ENCODE data around the gene KRTAP20-3. TPM values are rescaled to one million over a fixed set of nuclear protein-coding genes. Genes with fewer than 3 reads are reported as not detected.

Gene KRTAP20-3
- not detected for total RNA-seq

GRCh38 chr21:30642564-30642963 lies at the start of gene KRTAP20-3:
Gene KRTAP20-3 (plus strand): TSS chr21:30642864.
- Histone ChIP-seq H3K9me3 (no peaks in the 10 kb centered on the region), H3K36me3 (no peaks in the 10 kb centered on the region), H3K4me1 (no peaks in the 10 kb centered on the region), H3K27me3 (no peaks in the 10 kb centered on the region), H3K4me3 (no peak within 1 kb of the TSS), H3K27ac (no peak within 1 kb of the TSS)
- TF ChIP-seq EP300 (IDR thresholded peaks at IDR 0.05), result no peak
- TF ChIP-seq, protein P1, sequence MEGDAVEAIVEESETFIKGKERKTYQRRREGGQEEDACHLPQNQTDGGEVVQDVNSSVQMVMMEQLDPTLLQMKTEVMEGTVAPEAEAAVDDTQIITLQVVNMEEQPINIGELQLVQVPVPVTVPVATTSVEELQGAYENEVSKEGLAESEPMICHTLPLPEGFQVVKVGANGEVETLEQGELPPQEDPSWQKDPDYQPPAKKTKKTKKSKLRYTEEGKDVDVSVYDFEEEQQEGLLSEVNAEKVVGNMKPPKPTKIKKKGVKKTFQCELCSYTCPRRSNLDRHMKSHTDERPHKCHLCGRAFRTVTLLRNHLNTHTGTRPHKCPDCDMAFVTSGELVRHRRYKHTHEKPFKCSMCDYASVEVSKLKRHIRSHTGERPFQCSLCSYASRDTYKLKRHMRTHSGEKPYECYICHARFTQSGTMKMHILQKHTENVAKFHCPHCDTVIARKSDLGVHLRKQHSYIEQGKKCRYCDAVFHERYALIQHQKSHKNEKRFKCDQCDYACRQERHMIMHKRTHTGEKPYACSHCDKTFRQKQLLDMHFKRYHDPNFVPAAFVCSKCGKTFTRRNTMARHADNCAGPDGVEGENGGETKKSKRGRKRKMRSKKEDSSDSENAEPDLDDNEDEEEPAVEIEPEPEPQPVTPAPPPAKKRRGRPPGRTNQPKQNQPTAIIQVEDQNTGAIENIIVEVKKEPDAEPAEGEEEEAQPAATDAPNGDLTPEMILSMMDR (IDR thresholded peaks at IDR 0.05), result no peak
- TF ChIP-seq POLR2A (IDR thresholded peaks at IDR 0.05), result no peak
- TF ChIP-seq POLR2AphosphoS5 (IDR thresholded peaks at IDR 0.05), result no peak
- 67 to 68% methylated on average over 1 to 2 of the region's 2 CpGs for WGBS, 2 donors (ENCODE audit: low coverage in 1 of 2)
- no peak for ATAC-seq

- no peak for ATAC-seq
- Histone ChIP-seq H3K9me3 (no peaks in the 10 kb centered on the region), H3K4me3 (no peak within 1 kb of the TSS), H3K4me1 (no peaks in the 10 kb centered on the region), H3K27me3 (no peaks in the 10 kb centered on the region), H3K27ac (no peak within 1 kb of the TSS), H3K36me3 (no peaks in the 10 kb centered on the region)
- TF ChIP-seq, protein P1 (IDR thresholded peaks at IDR 0.05), result no peak
- TF ChIP-seq EP300 (IDR thresholded peaks at IDR 0.05) (no peak), POLR2AphosphoS5 (IDR thresholded peaks at IDR 0.05) (no peak), POLR2A (IDR thresholded peaks at IDR 0.05) (no peak)
- WGBS, 2 donors (ENCODE audit: low coverage in 1 of 2), result 100% methylated on average over 5 of the region's 6 CpGs; no CpG with 5 or more reads in 1 of the 2 donors
These were observed 43.9 kb upstream of the KRTAP20-3 start, which contains the start of gene KRTAP6-2 for GRCh38 chr21:30598802-30599201. Gene KRTAP6-2 (minus strand): TSS chr21:30598902. CDS start chr21:30598874, 28 bp downstream.

DNA sequence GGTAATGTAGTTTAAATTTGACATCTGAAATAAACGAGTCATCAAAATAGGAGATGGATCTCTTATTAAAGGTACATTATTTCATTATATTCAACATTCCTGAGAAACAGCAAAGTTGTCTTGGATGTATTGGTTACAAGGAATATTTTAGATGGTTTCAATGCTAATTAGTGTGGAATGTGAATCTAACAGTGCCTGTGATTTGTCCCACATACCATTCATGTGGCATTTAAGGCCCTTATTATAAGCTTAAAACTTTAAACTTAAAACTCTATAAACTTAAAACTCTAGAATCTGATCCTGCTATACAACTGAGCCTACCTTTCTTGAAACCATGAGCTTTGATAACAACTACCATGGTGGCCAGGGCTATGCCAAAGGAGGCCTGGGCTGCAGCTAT lies 41.9 kb upstream of the KRTAP20-3 start, which contains the start of gene KRTAP22-1:
Gene KRTAP22-1 (plus strand): TSS at position 301 of the 400 bp plus-strand sequence.
- Histone ChIP-seq H3K36me3 (no peaks in the 10 kb centered on the region), H3K4me1 (no peaks in the 10 kb centered on the region), H3K4me3 (no peak within 1 kb of the TSS), H3K9me3 (no peaks in the 10 kb centered on the region), H3K27me3 (no peaks in the 10 kb centered on the region), H3K27ac (no peak within 1 kb of the TSS)
- no peak for ATAC-seq
- TF ChIP-seq, protein P1 (IDR thresholded peaks at IDR 0.05), result no peak
- no peak for TF ChIP-seq POLR2AphosphoS5 (IDR thresholded peaks at IDR 0.05)
- no peak for TF ChIP-seq POLR2A (IDR thresholded peaks at IDR 0.05)
- no peak for TF ChIP-seq EP300 (IDR thresholded peaks at IDR 0.05)
- 50 to 67% methylated on average over 1 of the region's 1 CpG for WGBS, 2 donors (ENCODE audit: low coverage in 1 of 2)

DNA sequence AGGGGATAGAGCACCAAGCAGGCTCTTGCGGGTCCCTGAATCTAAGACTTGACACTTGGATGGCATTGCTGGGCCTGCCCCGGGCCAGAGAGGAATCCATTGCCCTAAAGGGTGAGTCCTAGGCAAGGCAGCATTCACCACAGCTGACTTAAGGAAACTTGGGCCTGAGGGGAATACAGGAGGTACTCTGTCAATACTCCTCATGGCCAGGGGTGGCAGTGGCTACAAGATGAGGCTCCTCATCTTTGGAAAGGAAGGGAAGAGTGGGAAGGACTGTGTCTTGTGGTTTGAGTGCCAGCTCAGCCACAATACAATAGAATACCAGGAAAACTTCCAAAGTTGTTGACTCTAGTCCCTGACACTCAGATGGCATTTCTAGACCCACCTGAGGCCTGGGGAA lies 36.7 kb upstream of the KRTAP20-3 start:
- Histone ChIP-seq H3K36me3 (no peaks in the 10 kb centered on the region), H3K27ac (no peak overlapping the region), H3K4me3 (no peak overlapping the region), H3K4me1 (no peaks in the 10 kb centered on the region), H3K27me3 (no peaks in the 10 kb centered on the region), H3K9me3 (no peaks in the 10 kb centered on the region)
- no CpG with 5 or more reads among the region's 2 CpGs for WGBS, 2 donors (ENCODE audit: low coverage in 1 of 2)
- TF ChIP-seq POLR2A (IDR thresholded peaks at IDR 0.05) (no peak), POLR2AphosphoS5 (IDR thresholded peaks at IDR 0.05) (no peak), EP300 (IDR thresholded peaks at IDR 0.05) (no peak)
- no peak for ATAC-seq

DNA sequence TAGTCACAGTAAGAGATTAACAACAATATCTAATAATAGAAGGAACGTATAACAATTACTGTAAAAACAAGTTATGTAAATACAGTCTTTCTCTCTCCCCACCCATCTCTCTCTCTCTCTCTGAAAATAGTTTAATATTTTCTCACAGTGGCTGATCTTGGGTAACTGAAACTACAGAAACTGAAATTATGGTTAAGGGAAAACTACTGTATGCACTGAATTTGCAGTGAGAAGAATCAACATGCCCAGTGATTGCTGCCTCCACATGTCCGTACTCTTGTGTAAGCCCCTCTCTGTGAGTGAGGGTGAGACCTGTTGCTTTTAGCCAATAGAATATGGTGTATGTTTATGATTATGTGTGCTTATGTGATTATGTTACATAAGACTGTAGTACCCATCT lies 30.5 kb upstream of the KRTAP20-3 start:
- no peak for TF ChIP-seq POLR2A (IDR thresholded peaks at IDR 0.05)
- TF ChIP-seq, protein P1 (IDR thresholded peaks at IDR 0.05), result no peak
- TF ChIP-seq POLR2AphosphoS5 (IDR thresholded peaks at IDR 0.05), result no peak
- no peak for TF ChIP-seq EP300 (IDR thresholded peaks at IDR 0.05)
- Histone ChIP-seq H3K36me3 (no peaks in the 10 kb centered on the region), H3K9me3 (no peaks in the 10 kb centered on the region), H3K4me3 (no peak overlapping the region), H3K27me3 (no peaks in the 10 kb centered on the region), H3K4me1 (no peaks in the 10 kb centered on the region), H3K27ac (no peak overlapping the region)
- ATAC-seq, result no peak
- WGBS, 2 donors (ENCODE audit: low coverage in 1 of 2), result 66 to 71% methylated on average over 2 of the region's 2 CpGs
